Iris pigment epithelial cell (primary cell): Measurements from ENCODE around the gene ADCK2.
"Not testable (repeated sequence)": the region's sequence is repeated elsewhere in the genome, so short reads cannot be mapped to it uniquely, and the experiment has no call there.

Experiments used
- DNase-seq: peaks from one replicate; pipeline ENCODE4 v3.0.0-alpha.2; 2011; ENCODE audit warnings: low read depth

ADCK2 gene

DNA sequence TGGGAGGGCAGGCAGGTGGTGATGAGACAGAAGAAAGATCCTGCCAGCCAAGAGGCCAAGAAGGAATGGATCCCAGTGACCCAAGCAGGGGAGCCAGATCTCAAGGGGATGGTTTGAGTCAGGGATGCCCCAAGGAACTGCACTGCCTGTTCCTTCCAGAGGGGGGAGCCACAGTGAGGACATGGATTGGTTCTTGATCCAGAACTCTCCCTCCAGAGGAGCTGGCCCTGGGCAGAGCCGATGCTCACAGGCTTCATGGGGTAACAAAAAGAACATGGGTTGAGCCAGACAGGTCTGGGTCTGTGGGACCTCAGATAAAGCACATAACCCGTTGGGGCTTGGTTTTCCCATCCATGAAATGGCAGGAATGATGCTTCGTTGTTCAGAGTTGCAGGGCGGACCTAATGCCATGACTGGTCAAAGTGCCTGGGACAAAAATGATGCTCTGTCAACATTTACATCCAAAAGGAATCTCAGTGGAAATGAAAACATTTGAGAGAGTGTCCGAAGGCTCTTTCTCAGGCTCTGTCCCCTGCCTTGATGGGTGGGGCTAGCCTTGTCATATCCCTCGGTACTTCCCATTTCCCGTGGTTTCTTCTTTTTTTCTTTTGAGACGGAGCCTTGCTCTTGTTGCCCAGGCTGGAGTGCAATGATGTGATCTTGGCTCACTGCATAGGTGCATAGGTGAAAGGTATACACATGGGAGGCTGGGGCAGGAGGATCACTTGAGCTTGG, 27.4 kb upstream of the ADCK2 start:
- DNase-seq = no peak

DNA sequence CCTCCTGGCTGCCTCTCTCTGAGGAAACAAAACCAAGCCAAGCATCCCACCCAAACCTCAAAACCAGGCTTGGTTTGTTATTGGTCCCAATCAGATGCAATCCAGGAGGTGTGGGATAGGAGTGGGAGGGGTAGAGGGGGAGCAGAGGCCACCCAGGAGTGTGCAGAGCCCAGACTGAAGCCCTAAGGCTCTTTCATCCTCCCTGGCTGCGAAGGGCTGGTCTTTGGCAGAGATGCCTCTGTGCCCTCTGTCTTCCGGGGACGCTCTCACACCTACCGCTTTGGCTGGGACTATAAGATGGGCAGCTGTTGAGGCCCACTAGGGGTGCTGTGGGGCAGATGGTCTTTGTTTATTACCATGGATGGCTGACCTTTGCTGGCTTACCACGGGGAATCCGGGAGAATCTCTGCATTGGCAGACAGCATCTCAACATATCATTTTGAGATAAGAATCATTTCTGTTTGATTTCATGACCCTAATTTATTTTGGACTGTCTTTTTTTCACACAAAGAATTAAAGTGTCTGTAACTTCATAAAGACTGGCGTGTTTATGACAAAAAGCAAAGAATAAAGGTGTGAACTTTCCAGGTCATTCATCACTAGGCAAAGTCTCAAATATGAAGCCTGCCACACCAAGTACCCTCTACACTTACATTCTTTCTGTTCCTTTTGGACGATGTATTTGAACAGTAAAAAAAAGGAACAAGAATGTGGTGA, 25.7 kb upstream of the ADCK2 start:
- DNase-seq = peak; percentile 34

GRCh38 chr7:140649556-140650205, 23.1 kb upstream of the ADCK2 start:
- peak; percentile 76 for DNase-seq

GRCh38 chr7:140650367-140650766, 22.4 kb upstream of the ADCK2 start:
- no peak for DNase-seq

- DNase-seq = peak; percentile 63
These were observed 19.2 kb upstream of the ADCK2 start for GRCh38 chr7:140653319-140654108.

- no peak for DNase-seq
These were observed 18.7 kb upstream of the ADCK2 start for GRCh38 chr7:140654109-140654387.

GRCh38 chr7:140654661-140655060, 18.1 kb upstream of the ADCK2 start:
- DNase-seq = no peak

DNA sequence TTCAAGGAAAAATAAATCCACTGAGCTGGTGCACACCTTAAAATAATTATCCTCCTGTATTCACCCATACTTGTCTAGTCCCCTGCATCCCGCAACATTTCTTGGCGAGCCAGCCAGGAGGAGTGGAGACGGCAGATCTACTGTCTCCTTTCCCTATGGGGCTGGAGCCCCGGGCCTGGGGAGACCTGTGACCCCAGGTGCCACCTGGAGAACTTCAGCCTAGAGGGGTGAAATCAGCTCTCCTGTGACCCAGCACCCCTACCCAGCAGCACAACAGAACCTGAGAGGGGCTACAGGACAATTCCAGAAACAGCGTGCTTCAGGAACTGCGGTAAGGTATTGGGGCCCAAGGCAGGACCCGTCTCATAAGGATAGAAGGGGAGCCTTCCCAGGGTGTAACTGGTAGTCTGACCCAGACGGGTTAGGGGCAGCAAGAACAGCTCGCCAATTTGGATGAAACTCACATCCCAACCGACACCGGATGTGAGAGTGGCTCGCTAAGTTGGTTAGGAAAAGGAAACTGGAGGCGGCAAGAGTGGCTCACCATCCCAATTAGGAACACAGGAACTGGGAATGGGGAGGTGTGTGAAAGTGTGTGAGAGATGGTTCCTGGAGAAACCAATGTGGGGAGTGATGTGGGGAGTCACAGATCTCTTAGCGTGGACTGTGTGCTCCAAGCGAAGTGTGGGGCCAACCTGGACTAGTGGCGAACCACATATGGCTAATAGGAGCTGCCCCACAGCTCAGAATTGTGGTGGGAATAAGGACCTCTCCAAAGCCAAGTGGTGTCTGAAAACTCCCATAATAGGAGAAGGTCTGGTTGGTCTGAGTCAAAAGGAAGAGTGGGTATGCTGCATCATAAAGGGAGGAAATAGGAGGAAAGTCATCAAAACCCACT, 17.0 kb upstream of the ADCK2 start:
- no peak for DNase-seq

GRCh38 chr7:140656548-140657515, 15.9 kb upstream of the ADCK2 start:
- DNase-seq = peak; percentile 87

- DNase-seq = no peak
These were observed 14.9 kb upstream of the ADCK2 start for GRCh38 chr7:140657891-140658290.

GRCh38 chr7:140659856-140660255, 12.9 kb upstream of the ADCK2 start:
- DNase-seq = no peak

GRCh38 chr7:140661124-140661523, 11.6 kb upstream of the ADCK2 start:
- no peak for DNase-seq

- not testable (repeated sequence) for DNase-seq
These were observed 9.8 kb upstream of the ADCK2 start for GRCh38 chr7:140662938-140663337.

GRCh38 chr7:140667476-140667875, 5.3 kb upstream of the ADCK2 start:
- no peak for DNase-seq

DNA sequence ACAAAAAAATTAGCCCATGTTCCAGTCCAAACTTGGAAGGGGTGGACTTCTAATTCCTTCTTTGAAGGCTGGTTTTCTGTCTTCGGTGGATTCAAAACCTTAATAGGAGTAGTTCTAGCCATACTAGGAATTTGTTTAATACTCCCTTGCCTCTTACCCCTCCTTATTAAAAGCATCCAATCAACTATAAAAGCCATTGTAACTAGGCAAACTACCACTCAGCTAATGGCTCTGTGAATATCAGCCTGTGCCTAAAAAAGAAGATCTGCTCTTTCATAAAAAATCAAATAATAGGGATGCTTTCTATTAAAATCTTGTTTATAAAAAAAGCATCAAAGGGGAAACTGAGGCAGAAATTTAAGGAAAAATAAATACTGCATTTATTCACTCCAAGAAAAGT, 4.1 kb upstream of the ADCK2 start:
- no peak for DNase-seq

GRCh38 chr7:140669352-140669751, 3.4 kb upstream of the ADCK2 start:
- no peak for DNase-seq

- DNase-seq = not testable (repeated sequence)
These were observed 2.9 kb upstream of the ADCK2 start for GRCh38 chr7:140669862-140670261.

DNA sequence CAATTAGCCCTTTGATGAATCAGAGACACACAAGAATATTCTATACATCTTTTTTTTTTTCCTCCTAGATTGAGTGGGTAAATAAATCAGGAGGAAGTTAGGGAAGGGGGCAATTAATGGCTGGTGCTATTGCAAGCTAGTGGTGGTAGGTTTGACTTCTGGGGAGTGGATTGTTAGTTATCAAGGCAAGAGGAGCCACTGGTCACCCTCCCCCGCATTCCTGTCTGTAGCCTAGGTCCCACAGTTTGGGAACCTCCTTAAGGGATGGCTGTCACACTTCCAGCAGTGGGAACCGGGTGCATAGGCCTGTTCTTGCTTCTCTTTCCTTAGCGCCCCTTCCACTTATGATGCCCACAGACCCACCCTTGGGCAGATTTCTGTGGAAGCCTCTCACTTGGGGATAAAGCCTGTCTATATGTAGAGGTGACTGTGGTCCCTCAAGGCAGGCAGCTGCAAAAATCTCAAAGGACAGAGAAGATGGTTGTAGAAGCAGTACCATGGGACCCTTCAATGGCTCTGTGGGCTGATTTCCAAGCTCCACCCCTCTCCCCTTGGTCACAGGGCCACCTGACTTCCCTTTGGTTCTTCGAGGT, 2.3 kb upstream of the ADCK2 start:
- DNase-seq = no peak

GRCh38 chr7:140671966-140672365, 779 bp upstream of the ADCK2 start:
- no peak for DNase-seq
